Testis (tissue), 2 donors: Measurements from ENCODE around the gene VPS16.

ENCODE experiments used
- CTCF ChIP-seq, 3 experiments: fragments of 450-650 bp in 2 of 3; fragments of 200-600 bp in 1 of 3; sonication (generic) in 1 of 3; IDR thresholded peaks; one replicate each; pipeline ENCODE4 v1.5.1; 2016 to 2019; ENCODE audit warnings: antibody characterized with exemption in 3 of 3, mild to moderate bottlenecking in 2 of 3, moderate library complexity in 1 of 3
- POLR2A ChIP-seq: fragments of 450-650 bp; IDR thresholded peaks from one replicate; pipeline ENCODE4 v1.6.1; 2017; ENCODE audit warnings: antibody characterized with exemption, mild to moderate bottlenecking, moderate library complexity

GRCh38 chr20:2890742-2891141, 50.2 kb downstream of the VPS16 start:
- no peak for TF ChIP-seq CTCF (IDR thresholded peaks at IDR 0.05)
- no peak for TF ChIP-seq POLR2A
